ENCODE measurements around the gene PHPT1. TPM values are rescaled to one million over a fixed set of nuclear protein-coding genes. Genes with fewer than 3 reads are reported as not detected.

Gene PHPT1
- total RNA-seq, 2 experiments from 2014 or later, result 13.6 to 17.8 TPM

DNA sequence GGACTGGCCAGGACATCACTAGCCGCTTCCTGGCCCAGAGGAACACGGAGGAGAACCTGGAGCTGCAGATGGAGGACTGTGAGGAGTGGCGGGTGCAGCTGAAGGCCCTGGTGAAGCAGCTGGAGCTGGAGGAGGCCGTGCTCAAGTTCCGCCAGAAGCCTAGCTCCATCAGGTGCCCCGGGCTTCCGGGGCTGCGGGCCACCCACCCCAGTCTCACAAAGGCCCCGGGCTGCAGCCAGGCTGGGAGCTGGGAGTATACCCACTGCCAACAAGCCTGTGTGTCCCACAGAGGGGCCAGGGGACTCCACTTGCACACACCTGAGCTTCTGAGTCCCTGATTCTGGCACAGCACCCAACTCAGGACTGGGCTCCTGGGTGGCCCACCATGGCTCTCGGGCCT is 43.1 kb upstream of the PHPT1 start:
- Mint-ChIP-seq H3K4me1 (ENCODE audit: low read depth) (peaks cover 44% of the 10 kb centered on the region), H3K36me3 (ENCODE audit: low read depth) (peaks cover 14% of the 10 kb centered on the region), H3K27ac (peak overlapping the region; percentile 35), H3K4me3 (peak overlapping the region; percentile 90), H3K9me3 (no peaks in the 10 kb centered on the region), H3K27me3 (no peaks in the 10 kb centered on the region)
- ChIA-PET POLR2A (interaction anchor here (1.4 to 3.9 kb wide), 3 partner anchors 14 to 223 kb away, joined by 4 to 30 read pairs (median 5); partner anchors contain the start of gene TMEM141), CTCF (interaction anchor here (1.2 to 3.8 kb wide), 2 partner anchors 36 to 229 kb away, joined by 3 to 18 read pairs; partner anchors contain the start of gene AJM1)
- peak in 1 of 14 experiments; percentile 28 for DNase-seq
- H3K36me3 ChIP-seq (ENCODE audit: insufficient read depth, low read length), result peaks cover 10% of the 10 kb centered on the region
- H3K4me3 ChIP-seq (ENCODE audit: low read length), result no peak overlapping the region
- no peaks in the 10 kb centered on the region for H3K9me3 ChIP-seq (ENCODE audit: control insufficient read depth in 1 of 2, insufficient read depth in 1 of 2, low read length in 2 of 2)
- intact Hi-C loops (cut with DNase I, micrococcal nuclease), result loop anchor here (5.0 to 10.0 kb wide), 4 partner anchors 41 to 401 kb away; partner anchors contain the start of genes PHPT1 (in 1 of the 2), SNAPC4 (in 1 of the 2) and TRAF2 (in 1 of the 2)
- H3K27me3 ChIP-seq (ENCODE audit: control insufficient read depth in 1 of 2, insufficient read depth in 2 of 2, low read length in 2 of 2), result peaks cover 0 to 3% of the 10 kb centered on the region in 2 experiments
- H3K4me1 ChIP-seq (ENCODE audit: insufficient read depth, low read length), result peaks cover 45% of the 10 kb centered on the region
- H3K27ac ChIP-seq (ENCODE audit: low read depth in 1 of 2, low read length in 2 of 2), result no peak overlapping the region
- no peak for ATAC-seq (ENCODE audit: poor library complexity)
- TF ChIP-seq, protein P1, sequence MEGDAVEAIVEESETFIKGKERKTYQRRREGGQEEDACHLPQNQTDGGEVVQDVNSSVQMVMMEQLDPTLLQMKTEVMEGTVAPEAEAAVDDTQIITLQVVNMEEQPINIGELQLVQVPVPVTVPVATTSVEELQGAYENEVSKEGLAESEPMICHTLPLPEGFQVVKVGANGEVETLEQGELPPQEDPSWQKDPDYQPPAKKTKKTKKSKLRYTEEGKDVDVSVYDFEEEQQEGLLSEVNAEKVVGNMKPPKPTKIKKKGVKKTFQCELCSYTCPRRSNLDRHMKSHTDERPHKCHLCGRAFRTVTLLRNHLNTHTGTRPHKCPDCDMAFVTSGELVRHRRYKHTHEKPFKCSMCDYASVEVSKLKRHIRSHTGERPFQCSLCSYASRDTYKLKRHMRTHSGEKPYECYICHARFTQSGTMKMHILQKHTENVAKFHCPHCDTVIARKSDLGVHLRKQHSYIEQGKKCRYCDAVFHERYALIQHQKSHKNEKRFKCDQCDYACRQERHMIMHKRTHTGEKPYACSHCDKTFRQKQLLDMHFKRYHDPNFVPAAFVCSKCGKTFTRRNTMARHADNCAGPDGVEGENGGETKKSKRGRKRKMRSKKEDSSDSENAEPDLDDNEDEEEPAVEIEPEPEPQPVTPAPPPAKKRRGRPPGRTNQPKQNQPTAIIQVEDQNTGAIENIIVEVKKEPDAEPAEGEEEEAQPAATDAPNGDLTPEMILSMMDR (IDR thresholded peaks at IDR 0.05), result no peak

DNA sequence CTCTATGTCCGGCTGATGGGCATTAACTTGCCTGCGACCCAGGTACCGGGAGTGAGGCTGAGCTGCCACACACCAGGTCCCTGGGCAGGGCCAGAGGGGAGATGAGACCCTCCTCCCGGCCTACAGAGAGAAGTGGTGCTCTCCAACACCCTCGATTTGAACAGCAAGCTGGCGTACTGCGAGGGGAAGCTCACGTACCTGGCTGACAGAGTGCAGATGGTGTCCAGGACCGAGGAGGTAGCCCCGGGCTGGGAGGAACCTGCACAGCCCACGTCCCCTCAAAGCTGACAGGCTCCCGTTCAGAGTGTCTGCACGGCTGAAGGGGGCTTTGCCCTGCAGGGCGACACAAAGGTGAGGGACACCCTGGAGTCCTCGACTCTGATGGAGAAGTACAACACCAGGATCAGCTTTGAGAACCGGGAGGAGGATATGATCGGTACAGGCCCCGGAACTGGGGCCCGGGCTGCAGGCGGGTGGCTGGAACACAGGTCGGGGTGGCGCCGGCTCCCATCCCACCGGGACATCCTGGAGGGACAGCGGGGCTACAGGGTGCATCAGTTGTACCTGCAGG is 42.5 kb upstream of the PHPT1 start:
- ChIA-PET POLR2A (interaction anchor here (0.7 to 3.9 kb wide), 11 partner anchors 8 to 289 kb away, joined by 3 to 30 read pairs (median 5); partner anchors contain the start of genes AJM1, MAN1B1, TMEM141 and TRAF2), CTCF (interaction anchor here (1.2 to 3.8 kb wide), 4 partner anchors 15 to 229 kb away, joined by 3 to 18 read pairs (median 4); partner anchors contain the start of genes AJM1 and TMEM141)
- Mint-ChIP-seq H3K4me1 (ENCODE audit: low read depth) (peaks cover 41% of the 10 kb centered on the region), H3K27ac (peak overlapping the region; percentile 81), H3K36me3 (ENCODE audit: low read depth) (peaks cover 15% of the 10 kb centered on the region), H3K9me3 (no peaks in the 10 kb centered on the region), H3K4me3 (peak overlapping the region; percentile 90), H3K27me3 (no peaks in the 10 kb centered on the region)
- Histone ChIP-seq H3K27me3 (ENCODE audit: control insufficient read depth in 1 of 2, insufficient read depth in 2 of 2, low read length in 2 of 2) (peaks cover 0 to 3% of the 10 kb centered on the region in 2 experiments), H3K9me3 (ENCODE audit: control insufficient read depth in 1 of 2, insufficient read depth in 1 of 2, low read length in 2 of 2) (no peaks in the 10 kb centered on the region), H3K4me3 (ENCODE audit: low read length) (peak overlapping the region; percentile 68), H3K27ac (ENCODE audit: low read depth in 1 of 2, low read length in 2 of 2) (peak overlapping the region; percentile 44 to 81), H3K36me3 (ENCODE audit: insufficient read depth, low read length) (peaks cover 10% of the 10 kb centered on the region), H3K4me1 (ENCODE audit: insufficient read depth, low read length) (peaks cover 47% of the 10 kb centered on the region)
- DNase-seq (peak in 1 of 14 experiments; percentile 36), ATAC-seq (ENCODE audit: poor library complexity) (no peak)
- intact Hi-C loops (cut with DNase I, micrococcal nuclease), result loop anchor here (1.0 to 10.0 kb wide), 5 partner anchors 41 to 402 kb away; partner anchors contain the start of genes PHPT1 (in 2 of the 2), SNAPC4 (in 1 of the 2) and TRAF2 (in 1 of the 2)
- TF ChIP-seq, protein P1 (IDR thresholded peaks at IDR 0.05), result no peak

DNA sequence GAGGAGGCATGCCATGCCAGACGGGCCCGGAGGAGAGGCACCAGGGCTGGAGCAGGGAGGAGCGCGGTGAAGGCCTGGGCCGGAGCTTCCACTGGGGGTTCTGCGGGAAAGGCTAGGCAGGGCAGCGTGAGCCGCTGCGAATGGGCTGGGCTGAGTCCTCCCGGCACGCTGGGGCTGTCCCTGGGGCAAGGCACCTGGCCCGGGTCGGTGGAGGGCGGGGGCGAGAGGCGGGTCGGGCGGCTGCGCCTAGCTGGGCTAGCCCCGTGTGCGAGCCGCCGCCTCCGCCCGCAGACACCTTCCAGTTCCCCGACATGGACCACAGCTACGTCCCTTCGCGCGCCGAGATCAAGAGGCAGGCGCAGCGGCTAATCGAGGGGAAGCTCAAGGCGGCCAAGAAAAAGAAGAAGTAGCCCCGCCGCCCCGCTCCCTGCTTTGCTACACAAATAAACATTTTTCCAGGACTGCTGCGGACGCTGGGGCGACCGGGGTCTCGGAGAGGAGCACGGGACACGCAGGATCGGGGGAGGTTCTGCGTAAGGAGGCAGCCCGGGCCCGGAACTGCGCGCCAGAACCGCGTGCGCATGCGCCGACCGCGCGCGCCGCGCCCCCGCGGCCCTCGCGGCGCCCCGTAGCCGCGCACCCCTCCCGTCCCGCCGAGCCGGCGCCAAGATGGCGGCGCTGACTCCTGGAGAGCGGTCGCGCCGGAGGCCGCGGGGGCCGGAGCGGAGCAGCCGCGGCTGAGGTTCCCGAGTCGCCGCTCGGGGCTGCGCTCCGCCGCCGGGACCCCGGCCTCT is 41.7 kb upstream of the PHPT1 start, which contains the start of gene RABL6:
Gene RABL6 (plus strand): TSS at position 668 of the 794 bp plus-strand sequence. CDS start 249 bp downstream, outside the sequence.
- peak within 1 kb of the TSS; percentile 81 for H3K27ac Mint-ChIP-seq
- Histone ChIP-seq H3K9me3 (ENCODE audit: control insufficient read depth in 1 of 2, insufficient read depth in 1 of 2, low read length in 2 of 2) (no peaks in the 10 kb centered on the region), H3K27ac (ENCODE audit: low read depth in 1 of 2, low read length in 2 of 2) (peak within 1 kb of the TSS; percentile 53 to 81), H3K36me3 (ENCODE audit: insufficient read depth, low read length) (peaks cover 10% of the 10 kb centered on the region), H3K27me3 (ENCODE audit: control insufficient read depth in 1 of 2, insufficient read depth in 2 of 2, low read length in 2 of 2) (no peaks in the 10 kb centered on the region), H3K4me1 (ENCODE audit: insufficient read depth, low read length) (peaks cover 49% of the 10 kb centered on the region), H3K4me3 (ENCODE audit: low read length) (peak within 1 kb of the TSS; percentile 68)
- H3K9me3 Mint-ChIP-seq, result no peaks in the 10 kb centered on the region
- DNase-seq (peak; percentile 60 to 94 (median 78)), ATAC-seq (ENCODE audit: poor library complexity) (peak; percentile 88)
- intact Hi-C loops (cut with DNase I, micrococcal nuclease), result loop anchor here (1.0 to 10.0 kb wide), 6 partner anchors 33 to 403 kb away; partner anchors contain the start of genes PHPT1 (in 2 of the 2), SNAPC4 (in 1 of the 2) and TRAF2 (in 1 of the 2)
- TF ChIP-seq, protein P1 (IDR thresholded peaks at IDR 0.05), result no peak
- H3K36me3 Mint-ChIP-seq (ENCODE audit: low read depth), result peaks cover 15% of the 10 kb centered on the region
- H3K4me1 Mint-ChIP-seq (ENCODE audit: low read depth), result peaks cover 37% of the 10 kb centered on the region
- POLR2A ChIA-PET, result interaction anchor here (0.7 to 3.9 kb wide), 12 partner anchors 9 to 288 kb away, joined by 3 to 30 read pairs (median 4); partner anchors contain the start of genes AJM1, MAN1B1, TMEM141 and TRAF2
- CTCF ChIA-PET, result interaction anchor here (1.2 to 3.8 kb wide), 4 partner anchors 15 to 228 kb away, joined by 3 to 18 read pairs (median 4); partner anchors contain the start of genes AJM1 and TMEM141
- H3K27me3 Mint-ChIP-seq, result no peaks in the 10 kb centered on the region
- peak within 1 kb of the TSS; percentile 90 for H3K4me3 Mint-ChIP-seq

Data from CD4-positive, alpha-beta T cell (primary cell).